Naive thymus-derived CD8-positive, alpha-beta T cell (primary cell): ENCODE data around the gene MYO16. TPM values are rescaled to one million over a fixed set of nuclear protein-coding genes. Genes with fewer than 3 reads are reported as not detected.

Experiments
- ATAC-seq, 2 donors: fragments of 150-1000 bp; cut with Tn5 transposase in 1 of 2; sonication (Bioruptor Pico), chemical (Tn5 transposase) in 1 of 2; 1 replicate in 1 of 2; 2 replicates in 1 of 2; pipeline ENCODE4 v1.10.0; 2021; ENCODE audit warnings: mild to moderate bottlenecking in 2 of 2, moderate library complexity in 2 of 2
- POLR2A ChIA-PET: fragments of 350-600 bp; sonication (Branson Sonifier 250); formaldehyde crosslinking; loops from one replicate; lab custom pipeline; 2021; ENCODE audit warnings: antibody characterized with exemption; lab: Charles Lee
- DNase-seq, 10 donors: peaks; one replicate each; pipeline versions ENCODE4 v3.0.0 to v3.0.0-alpha.2; 2020 to 2022
- H3K27ac Mint-ChIP-seq, 10 donors: one replicate each; pipeline ENCODE4 v1.8.0; 2020 to 2022; ENCODE audit warnings: mild to moderate bottlenecking in 10 of 10, mixed read lengths in 10 of 10, moderate library complexity in 4 of 10, inconsistent platforms in 1 of 10
- H3K27me3 Mint-ChIP-seq, 5 donors: one replicate each; pipeline ENCODE4 v1.8.0; 2021 to 2022; ENCODE audit warnings: mixed read lengths in 5 of 5
- H3K36me3 Mint-ChIP-seq, 3 donors: one replicate each; pipeline ENCODE4 v1.8.0; 2020 to 2022; ENCODE audit warnings: mixed read lengths in 3 of 3, mild to moderate bottlenecking in 2 of 3, inconsistent platforms in 1 of 3
- H3K4me1 Mint-ChIP-seq, 4 donors: one replicate each; pipeline ENCODE4 v1.8.0; 2021 to 2022; ENCODE audit warnings: mixed read lengths in 4 of 4
- H3K4me3 Mint-ChIP-seq, 10 donors: one replicate each; pipeline ENCODE4 v1.8.0; 2020 to 2022; ENCODE audit warnings: mild to moderate bottlenecking in 10 of 10, mixed read lengths in 10 of 10, moderate library complexity in 6 of 10, inconsistent platforms in 1 of 10
- H3K9me3 Mint-ChIP-seq, 9 donors: one replicate each; pipeline ENCODE4 v1.8.0; 2020 to 2022; ENCODE audit warnings: mixed read lengths in 9 of 9, mild to moderate bottlenecking in 3 of 9, inconsistent platforms in 1 of 9, moderate library complexity in 1 of 9
- polyA plus RNA-seq, 3 donors: library from polyadenylated mRNA; unstranded; fragments of 300-500 nt; fragmentation: Illumina TruSeq; gene quantifications; one replicate each; pipeline ENCODE4 v1.2.3, GENCODE V29; 2021
- total RNA-seq, 8 experiments: library from RNA in 2 of 8; stranded (reverse) in 2 of 8; gene quantifications; one replicate each; pipeline ENCODE4 v1.2.3 and lab custom pipeline; 2021 to 2026

The MYO16 gene
- total and polyA plus RNA-seq, 5 experiments from 2014 or later = not detected

GRCh38 chr13:109172136-109172535, 542.7 kb downstream of the MYO16 start:
- POLR2A ChIA-PET = no interaction called here

GRCh38 chr13:109175666-109176065, 546.3 kb downstream of the MYO16 start:
- no peak for DNase-seq
- H3K27ac Mint-ChIP-seq = no peak overlapping the region
- H3K27me3 Mint-ChIP-seq = peaks cover 0 to 9% (median 2%) of the 10 kb centered on the region in 5 donors
- no peak for ATAC-seq
- H3K36me3 Mint-ChIP-seq = no peaks in the 10 kb centered on the region
- H3K4me3 Mint-ChIP-seq = no peak overlapping the region
- no peaks in the 10 kb centered on the region for H3K4me1 Mint-ChIP-seq
- POLR2A ChIA-PET = no interaction called here
- H3K9me3 Mint-ChIP-seq = peaks cover 0 to 8% (median 0%) of the 10 kb centered on the region in 9 donors

More at GRCh38 chr13:109172136-109172535, 542.7 kb downstream of the MYO16 start:
- Mint-ChIP-seq H3K4me1 (no peaks in the 10 kb centered on the region), H3K9me3 (peaks cover 0 to 7% (median 0%) of the 10 kb centered on the region in 9 donors), H3K27me3 (peaks cover 0 to 5% (median 4%) of the 10 kb centered on the region in 5 donors), H3K27ac (no peak overlapping the region), H3K4me3 (no peak overlapping the region), H3K36me3 (no peaks in the 10 kb centered on the region)
- DNase-seq (no peak), ATAC-seq (no peak)

GRCh38 chr13:109180905-109181425, 551.6 kb downstream of the MYO16 start:
- H3K4me3 Mint-ChIP-seq = no peak overlapping the region
- peaks cover 0 to 9% (median 1%) of the 10 kb centered on the region in 5 donors for H3K27me3 Mint-ChIP-seq
- POLR2A ChIA-PET = no interaction called here
- H3K9me3 Mint-ChIP-seq = peaks cover 0 to 6% (median 0%) of the 10 kb centered on the region in 9 donors
- no peaks in the 10 kb centered on the region for H3K4me1 Mint-ChIP-seq
- H3K27ac Mint-ChIP-seq = no peak overlapping the region
- ATAC-seq (no peak), DNase-seq (no peak)
- H3K36me3 Mint-ChIP-seq = no peaks in the 10 kb centered on the region

GRCh38 chr13:109182777-109183465, 553.5 kb downstream of the MYO16 start:
- DNase-seq = no peak
- no peaks in the 10 kb centered on the region for H3K36me3 Mint-ChIP-seq
- H3K9me3 Mint-ChIP-seq = no peaks in the 10 kb centered on the region
- no peaks in the 10 kb centered on the region for H3K4me1 Mint-ChIP-seq
- H3K27ac Mint-ChIP-seq = no peak overlapping the region
- no peak for ATAC-seq
- no peak overlapping the region for H3K4me3 Mint-ChIP-seq
- peaks cover 0 to 21% (median 3%) of the 10 kb centered on the region in 5 donors for H3K27me3 Mint-ChIP-seq
- POLR2A ChIA-PET = no interaction called here

- ATAC-seq (no peak), DNase-seq (no peak)
- H3K27ac Mint-ChIP-seq = no peak overlapping the region
- H3K27me3 Mint-ChIP-seq = peaks cover 1 to 19% (median 7%) of the 10 kb centered on the region in 5 donors
- H3K9me3 Mint-ChIP-seq = no peaks in the 10 kb centered on the region
- no peak overlapping the region for H3K4me3 Mint-ChIP-seq
- no peaks in the 10 kb centered on the region for H3K4me1 Mint-ChIP-seq
- H3K36me3 Mint-ChIP-seq = no peaks in the 10 kb centered on the region
- POLR2A ChIA-PET = no interaction called here
These were observed 562.0 kb downstream of the MYO16 start for GRCh38 chr13:109191413-109191812.

GRCh38 chr13:109192306-109192705, 562.9 kb downstream of the MYO16 start:
- no peaks in the 10 kb centered on the region for H3K9me3 Mint-ChIP-seq
- no peaks in the 10 kb centered on the region for H3K36me3 Mint-ChIP-seq
- peaks cover 1 to 14% (median 8%) of the 10 kb centered on the region in 5 donors for H3K27me3 Mint-ChIP-seq
- POLR2A ChIA-PET = interaction anchor here (0.7 kb wide), 1 partner anchor 206 kb away, joined by 3 read pairs; no protein-coding TSS in a partner anchor
- no peak overlapping the region for H3K4me3 Mint-ChIP-seq
- no peaks in the 10 kb centered on the region for H3K4me1 Mint-ChIP-seq
- ATAC-seq = no peak
- DNase-seq = no peak
- no peak overlapping the region for H3K27ac Mint-ChIP-seq

- Mint-ChIP-seq H3K27me3 (peaks cover 0 to 7% (median 5%) of the 10 kb centered on the region in 5 donors), H3K4me1 (no peaks in the 10 kb centered on the region), H3K9me3 (no peaks in the 10 kb centered on the region), H3K4me3 (no peak overlapping the region), H3K27ac (no peak overlapping the region), H3K36me3 (no peaks in the 10 kb centered on the region)
- POLR2A ChIA-PET = no interaction called here
- DNase-seq = no peak
- no peak for ATAC-seq
These were observed 567.5 kb downstream of the MYO16 start for GRCh38 chr13:109196948-109197347.

- no peak for ATAC-seq
- no peak for DNase-seq
- peaks cover 1 to 12% (median 9%) of the 10 kb centered on the region in 5 donors for H3K27me3 Mint-ChIP-seq
- no peaks in the 10 kb centered on the region for H3K4me1 Mint-ChIP-seq
- no peak overlapping the region for H3K4me3 Mint-ChIP-seq
- POLR2A ChIA-PET = no interaction called here
- H3K9me3 Mint-ChIP-seq = no peaks in the 10 kb centered on the region
- H3K36me3 Mint-ChIP-seq = no peaks in the 10 kb centered on the region
- no peak overlapping the region for H3K27ac Mint-ChIP-seq
These were observed 569.2 kb downstream of the MYO16 start for GRCh38 chr13:109198585-109198984.

GRCh38 chr13:109199280-109199679, 569.9 kb downstream of the MYO16 start:
- no peaks in the 10 kb centered on the region for H3K36me3 Mint-ChIP-seq
- H3K27ac Mint-ChIP-seq = no peak overlapping the region
- DNase-seq = no peak
- H3K4me1 Mint-ChIP-seq = no peaks in the 10 kb centered on the region
- POLR2A ChIA-PET = no interaction called here
- H3K4me3 Mint-ChIP-seq = no peak overlapping the region
- no peak for ATAC-seq
- H3K9me3 Mint-ChIP-seq = peaks cover 0 to 1% (median 0%) of the 10 kb centered on the region in 9 donors
- peaks cover 1 to 12% (median 9%) of the 10 kb centered on the region in 5 donors for H3K27me3 Mint-ChIP-seq

GRCh38 chr13:109200556-109200955, 571.1 kb downstream of the MYO16 start:
- POLR2A ChIA-PET = interaction anchor here (0.6 kb wide), 1 partner anchor 1166 kb away, joined by 3 read pairs; no protein-coding TSS in a partner anchor
- ATAC-seq (no peak), DNase-seq (no peak)
- H3K36me3 Mint-ChIP-seq = no peaks in the 10 kb centered on the region
- H3K9me3 Mint-ChIP-seq = peaks cover 0 to 1% (median 0%) of the 10 kb centered on the region in 9 donors
- peaks cover 1 to 12% (median 7%) of the 10 kb centered on the region in 5 donors for H3K27me3 Mint-ChIP-seq
- no peaks in the 10 kb centered on the region for H3K4me1 Mint-ChIP-seq
- H3K4me3 Mint-ChIP-seq = no peak overlapping the region
- H3K27ac Mint-ChIP-seq = no peak overlapping the region

- Mint-ChIP-seq H3K27ac (no peak overlapping the region), H3K27me3 (peaks cover 1 to 12% (median 9%) of the 10 kb centered on the region in 5 donors), H3K4me3 (no peak overlapping the region), H3K4me1 (peaks cover 0 to 2% (median 0%) of the 10 kb centered on the region in 4 donors), H3K9me3 (peaks cover 0 to 1% (median 0%) of the 10 kb centered on the region in 9 donors), H3K36me3 (no peaks in the 10 kb centered on the region)
- no peak for ATAC-seq
- POLR2A ChIA-PET = no interaction called here
- no peak for DNase-seq
These were observed 574.2 kb downstream of the MYO16 start for GRCh38 chr13:109203587-109203986.

GRCh38 chr13:109204252-109204651, 574.8 kb downstream of the MYO16 start:
- Mint-ChIP-seq H3K27ac (no peak overlapping the region), H3K36me3 (no peaks in the 10 kb centered on the region), H3K27me3 (peaks cover 1 to 12% (median 9%) of the 10 kb centered on the region in 5 donors), H3K9me3 (peaks cover 0 to 1% (median 0%) of the 10 kb centered on the region in 9 donors), H3K4me3 (no peak overlapping the region), H3K4me1 (peaks cover 0 to 2% (median 0%) of the 10 kb centered on the region in 4 donors)
- POLR2A ChIA-PET = no interaction called here
- ATAC-seq = no peak
- no peak for DNase-seq

- Mint-ChIP-seq H3K9me3 (peaks cover 0 to 1% (median 0%) of the 10 kb centered on the region in 9 donors), H3K36me3 (no peaks in the 10 kb centered on the region), H3K4me1 (peaks cover 0 to 2% (median 0%) of the 10 kb centered on the region in 4 donors), H3K27ac (no peak overlapping the region), H3K4me3 (no peak overlapping the region), H3K27me3 (peaks cover 1 to 12% (median 9%) of the 10 kb centered on the region in 5 donors)
- no peak for DNase-seq
- POLR2A ChIA-PET = no interaction called here
- no peak for ATAC-seq
These were observed 575.2 kb downstream of the MYO16 start for GRCh38 chr13:109204657-109205056.
